HepG2 (cell line): ENCODE measurements around the gene OSCP1. TPM values are rescaled to one million over a fixed set of nuclear protein-coding genes. Genes with fewer than 3 reads are reported as not detected.

Experiments
- GZF1 ChIP-seq: sonication (generic); formaldehyde crosslinking; IDR thresholded peaks from 2 replicates; pipeline ENCODE4 v1.5.1; 2020; ENCODE audit warnings: mild to moderate bottlenecking, missing genetic modification reagents
- MIXL1 ChIP-seq: IDR thresholded peaks from 2 replicates; pipeline ENCODE4 v1.6.1; 2016
- PCBP1 ChIP-seq: fragments of 200-400 bp; formaldehyde crosslinking; IDR thresholded peaks from 2 replicates; pipeline ENCODE4 v1.6.1; 2017; ENCODE audit warnings: mild to moderate bottlenecking, low read depth, low read length, borderline replicate concordance
- PHF21A ChIP-seq: sonication (generic); formaldehyde crosslinking; IDR thresholded peaks from 2 replicates; pipeline ENCODE4 v1.5.0; 2020; ENCODE audit warnings: mild to moderate bottlenecking, missing genetic modification reagents
- SP4 ChIP-seq: sonication (generic); formaldehyde crosslinking; IDR thresholded peaks from 2 replicates; pipeline ENCODE4 v1.8.1; 2023; ENCODE audit warnings: mild to moderate bottlenecking, missing genetic modification reagents
- ZNF225 ChIP-seq: sonication (generic); formaldehyde crosslinking; IDR thresholded peaks from 2 replicates; pipeline ENCODE4 v1.4.0; 2020; ENCODE audit warnings: mild to moderate bottlenecking, missing genetic modification reagents
- ZSCAN21 ChIP-seq: sonication (generic); formaldehyde crosslinking; IDR thresholded peaks from 2 replicates; pipeline ENCODE4 v1.8.0; 2022; ENCODE audit warnings: mild to moderate bottlenecking, missing genetic modification reagents, moderate library complexity, borderline replicate concordance
- polyA plus RNA-seq, 8 experiments: library from polyadenylated mRNA; depleted of rRNA in 3 of 8; stranded (reverse) in 7 of 8; unstranded in 1 of 8; fragments of >200 nt; fragmentation: Illumina TruSeq in 4 of 8; extraction: Trizol in 4 of 8; gene quantifications; 2 replicates each; pipeline versions ENCODE4 v1.2.1 to v1.2.3, GENCODE V29; 2011 to 2016; ENCODE audit warnings: low read depth in 4 of 8, missing spikeins in 1 of 8, mixed read lengths in 1 of 8; ENCODE audit not compliant: insufficient read depth in 1 of 8
- total RNA-seq, 5 experiments: library from RNA; depleted of rRNA; stranded (reverse); fragments of >200 nt; fragmentation: Illumina TruSeq; extraction: Trizol; gene quantifications; 2 replicates each; pipeline ENCODE4 v1.2.3, GENCODE V29; 2016; ENCODE audit warnings: low read depth in 1 of 5
- TF ChIP-seq, protein P1 (sequence below): IDR thresholded peaks from 2 replicates; pipeline ENCODE4 v1.6.1; 2016; ENCODE audit warnings: low read depth, control low read depth
- TF ChIP-seq, protein P2 (sequence below): IDR thresholded peaks from 2 replicates; pipeline ENCODE4 v1.6.1; 2012; ENCODE audit warnings: inconsistent platforms
- TF ChIP-seq, protein P3 (sequence below), 2 experiments: sonication (generic) in 1 of 2; formaldehyde crosslinking in 1 of 2; IDR thresholded peaks; 2 replicates each; pipeline versions ENCODE4 v1.4.0 to v1.6.1; 2016 to 2020; ENCODE audit warnings: borderline replicate concordance in 1 of 2, low read depth in 1 of 2, mild to moderate bottlenecking in 1 of 2, missing genetic modification reagents in 1 of 2
- TF ChIP-seq, protein P4 (sequence below): sonication (generic); formaldehyde crosslinking; IDR thresholded peaks from 2 replicates; pipeline ENCODE4 v1.8.0; 2022; ENCODE audit warnings: missing genetic modification reagents, low read depth, mild to moderate bottlenecking, borderline replicate concordance
- TF ChIP-seq, protein P5 (sequence below): sonication (generic); formaldehyde crosslinking; IDR thresholded peaks from 2 replicates; pipeline ENCODE4 v1.5.0; 2020; ENCODE audit warnings: mild to moderate bottlenecking, missing genetic modification reagents, borderline replicate concordance
- TF ChIP-seq, protein P6 (sequence below): sonication (generic); formaldehyde crosslinking; IDR thresholded peaks from 2 replicates; pipeline ENCODE4 v1.8.1; 2022; ENCODE audit warnings: low read depth, mild to moderate bottlenecking, missing genetic modification reagents

Gene OSCP1
- total and polyA plus RNA-seq, 2 of the 13 experiments (the other 11 are each of a cell fraction or from before 2014, with no cell fraction given): 0.60 to 0.84 TPM

DNA sequence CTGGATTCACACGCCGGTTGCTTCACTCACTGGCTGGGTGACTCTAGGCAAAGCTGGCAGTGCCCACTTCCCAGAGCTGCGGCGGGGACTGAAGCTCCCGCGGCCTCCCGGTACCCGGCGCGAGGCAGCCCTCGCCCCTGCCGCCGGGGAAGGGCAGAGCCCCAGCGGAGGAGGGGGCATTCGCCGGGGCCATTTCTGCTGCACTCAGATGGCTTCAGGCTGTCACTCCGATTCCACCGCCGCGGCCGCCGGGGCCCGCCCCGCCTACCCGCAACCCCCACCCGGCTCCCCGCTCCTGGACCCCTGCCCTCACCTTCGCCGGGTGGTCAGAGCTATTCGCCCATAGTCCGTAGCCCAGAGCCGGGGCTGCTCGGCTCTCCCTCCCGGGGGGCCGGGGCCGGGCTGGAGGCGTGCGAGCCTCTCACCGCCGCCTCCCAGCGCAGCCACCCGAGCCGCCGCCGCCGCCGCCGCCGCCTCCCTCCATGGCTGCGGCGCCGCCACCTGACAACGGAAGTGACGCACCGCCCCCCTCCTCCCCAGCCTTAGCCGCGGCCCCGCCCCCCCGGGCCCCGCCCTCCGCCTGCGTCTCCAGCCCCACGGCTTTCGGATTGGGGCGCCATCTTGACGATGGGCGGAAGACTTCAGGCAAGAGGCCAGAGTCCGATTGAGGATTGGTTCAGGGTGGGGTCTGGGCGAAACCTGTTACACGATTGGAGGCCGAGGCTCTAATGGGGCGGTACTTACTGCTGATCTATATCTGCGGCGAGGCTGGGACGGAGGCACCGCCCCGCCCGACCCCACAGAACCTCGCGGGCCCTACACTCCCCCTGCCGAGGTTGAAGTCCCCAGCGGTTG is 64.6 kb downstream of the OSCP1 start, which contains the start of gene STK40 (continued):
- TF ChIP-seq, protein P1, sequence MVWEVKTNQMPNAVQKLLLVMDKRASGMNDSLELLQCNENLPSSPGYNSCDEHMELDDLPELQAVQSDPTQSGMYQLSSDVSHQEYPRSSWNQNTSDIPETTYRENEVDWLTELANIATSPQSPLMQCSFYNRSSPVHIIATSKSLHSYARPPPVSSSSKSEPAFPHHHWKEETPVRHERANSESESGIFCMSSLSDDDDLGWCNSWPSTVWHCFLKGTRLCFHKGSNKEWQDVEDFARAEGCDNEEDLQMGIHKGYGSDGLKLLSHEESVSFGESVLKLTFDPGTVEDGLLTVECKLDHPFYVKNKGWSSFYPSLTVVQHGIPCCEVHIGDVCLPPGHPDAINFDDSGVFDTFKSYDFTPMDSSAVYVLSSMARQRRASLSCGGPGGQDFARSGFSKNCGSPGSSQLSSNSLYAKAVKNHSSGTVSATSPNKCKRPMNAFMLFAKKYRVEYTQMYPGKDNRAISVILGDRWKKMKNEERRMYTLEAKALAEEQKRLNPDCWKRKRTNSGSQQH (CRISPR knock-in tag): peak; percentile 13; the same call in 1 of the 2 replicates
- TF ChIP-seq SP4 (CRISPR knock-in tag) (peak; percentile 96), PCBP1 (0 out of 2 replicates have a peak, but pooled peaks have one; percentile 89), MIXL1 (CRISPR knock-in tag) (0 out of 2 replicates have a peak, but pooled peaks have one; percentile 48), GZF1 (CRISPR knock-in tag) (no peak), PHF21A (CRISPR knock-in tag) (peak; percentile 77; the same call in 1 of the 2 replicates), ZSCAN21 (CRISPR knock-in tag) (peak; percentile 47; the same call in 1 of the 2 replicates), ZNF225 (no peak)
- TF ChIP-seq, protein P2, sequence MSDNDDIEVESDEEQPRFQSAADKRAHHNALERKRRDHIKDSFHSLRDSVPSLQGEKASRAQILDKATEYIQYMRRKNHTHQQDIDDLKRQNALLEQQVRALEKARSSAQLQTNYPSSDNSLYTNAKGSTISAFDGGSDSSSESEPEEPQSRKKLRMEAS: no peak
- TF ChIP-seq, protein P3, sequence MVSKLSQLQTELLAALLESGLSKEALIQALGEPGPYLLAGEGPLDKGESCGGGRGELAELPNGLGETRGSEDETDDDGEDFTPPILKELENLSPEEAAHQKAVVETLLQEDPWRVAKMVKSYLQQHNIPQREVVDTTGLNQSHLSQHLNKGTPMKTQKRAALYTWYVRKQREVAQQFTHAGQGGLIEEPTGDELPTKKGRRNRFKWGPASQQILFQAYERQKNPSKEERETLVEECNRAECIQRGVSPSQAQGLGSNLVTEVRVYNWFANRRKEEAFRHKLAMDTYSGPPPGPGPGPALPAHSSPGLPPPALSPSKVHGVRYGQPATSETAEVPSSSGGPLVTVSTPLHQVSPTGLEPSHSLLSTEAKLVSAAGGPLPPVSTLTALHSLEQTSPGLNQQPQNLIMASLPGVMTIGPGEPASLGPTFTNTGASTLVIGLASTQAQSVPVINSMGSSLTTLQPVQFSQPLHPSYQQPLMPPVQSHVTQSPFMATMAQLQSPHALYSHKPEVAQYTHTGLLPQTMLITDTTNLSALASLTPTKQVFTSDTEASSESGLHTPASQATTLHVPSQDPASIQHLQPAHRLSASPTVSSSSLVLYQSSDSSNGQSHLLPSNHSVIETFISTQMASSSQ (IDR thresholded peaks at IDR 0.05; ENCODE audit: low read depth): no peak
- TF ChIP-seq, protein P3 (CRISPR knock-in tag; IDR thresholded peaks at IDR 0.05; ENCODE audit: borderline replicate concordance): peak; percentile 33; the same call in 1 of the 2 replicates
- TF ChIP-seq, protein P4, sequence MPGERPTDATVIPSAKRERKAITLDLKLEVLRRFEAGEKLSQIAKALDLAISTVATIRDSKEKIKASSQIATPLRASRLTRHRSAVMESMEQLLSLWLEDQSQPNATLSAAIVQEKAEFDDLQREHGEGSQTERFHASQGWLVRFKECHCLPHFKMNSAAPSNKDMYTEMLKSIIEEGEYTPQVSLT: no peak
- TF ChIP-seq, protein P5, sequence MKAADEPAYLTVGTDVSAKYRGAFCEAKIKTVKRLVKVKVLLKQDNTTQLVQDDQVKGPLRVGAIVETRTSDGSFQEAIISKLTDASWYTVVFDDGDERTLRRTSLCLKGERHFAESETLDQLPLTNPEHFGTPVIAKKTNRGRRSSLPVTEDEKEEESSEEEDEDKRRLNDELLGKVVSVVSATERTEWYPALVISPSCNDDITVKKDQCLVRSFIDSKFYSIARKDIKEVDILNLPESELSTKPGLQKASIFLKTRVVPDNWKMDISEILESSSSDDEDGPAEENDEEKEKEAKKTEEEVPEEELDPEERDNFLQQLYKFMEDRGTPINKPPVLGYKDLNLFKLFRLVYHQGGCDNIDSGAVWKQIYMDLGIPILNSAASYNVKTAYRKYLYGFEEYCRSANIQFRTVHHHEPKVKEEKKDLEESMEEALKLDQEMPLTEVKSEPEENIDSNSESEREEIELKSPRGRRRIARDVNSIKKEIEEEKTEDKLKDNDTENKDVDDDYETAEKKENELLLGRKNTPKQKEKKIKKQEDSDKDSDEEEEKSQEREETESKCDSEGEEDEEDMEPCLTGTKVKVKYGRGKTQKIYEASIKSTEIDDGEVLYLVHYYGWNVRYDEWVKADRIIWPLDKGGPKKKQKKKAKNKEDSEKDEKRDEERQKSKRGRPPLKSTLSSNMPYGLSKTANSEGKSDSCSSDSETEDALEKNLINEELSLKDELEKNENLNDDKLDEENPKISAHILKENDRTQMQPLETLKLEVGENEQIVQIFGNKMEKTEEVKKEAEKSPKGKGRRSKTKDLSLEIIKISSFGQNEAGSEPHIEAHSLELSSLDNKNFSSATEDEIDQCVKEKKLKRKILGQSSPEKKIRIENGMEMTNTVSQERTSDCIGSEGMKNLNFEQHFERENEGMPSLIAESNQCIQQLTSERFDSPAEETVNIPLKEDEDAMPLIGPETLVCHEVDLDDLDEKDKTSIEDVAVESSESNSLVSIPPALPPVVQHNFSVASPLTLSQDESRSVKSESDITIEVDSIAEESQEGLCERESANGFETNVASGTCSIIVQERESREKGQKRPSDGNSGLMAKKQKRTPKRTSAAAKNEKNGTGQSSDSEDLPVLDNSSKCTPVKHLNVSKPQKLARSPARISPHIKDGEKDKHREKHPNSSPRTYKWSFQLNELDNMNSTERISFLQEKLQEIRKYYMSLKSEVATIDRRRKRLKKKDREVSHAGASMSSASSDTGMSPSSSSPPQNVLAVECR: peak; percentile 78; the same call in 1 of the 2 replicates
- TF ChIP-seq, protein P6, sequence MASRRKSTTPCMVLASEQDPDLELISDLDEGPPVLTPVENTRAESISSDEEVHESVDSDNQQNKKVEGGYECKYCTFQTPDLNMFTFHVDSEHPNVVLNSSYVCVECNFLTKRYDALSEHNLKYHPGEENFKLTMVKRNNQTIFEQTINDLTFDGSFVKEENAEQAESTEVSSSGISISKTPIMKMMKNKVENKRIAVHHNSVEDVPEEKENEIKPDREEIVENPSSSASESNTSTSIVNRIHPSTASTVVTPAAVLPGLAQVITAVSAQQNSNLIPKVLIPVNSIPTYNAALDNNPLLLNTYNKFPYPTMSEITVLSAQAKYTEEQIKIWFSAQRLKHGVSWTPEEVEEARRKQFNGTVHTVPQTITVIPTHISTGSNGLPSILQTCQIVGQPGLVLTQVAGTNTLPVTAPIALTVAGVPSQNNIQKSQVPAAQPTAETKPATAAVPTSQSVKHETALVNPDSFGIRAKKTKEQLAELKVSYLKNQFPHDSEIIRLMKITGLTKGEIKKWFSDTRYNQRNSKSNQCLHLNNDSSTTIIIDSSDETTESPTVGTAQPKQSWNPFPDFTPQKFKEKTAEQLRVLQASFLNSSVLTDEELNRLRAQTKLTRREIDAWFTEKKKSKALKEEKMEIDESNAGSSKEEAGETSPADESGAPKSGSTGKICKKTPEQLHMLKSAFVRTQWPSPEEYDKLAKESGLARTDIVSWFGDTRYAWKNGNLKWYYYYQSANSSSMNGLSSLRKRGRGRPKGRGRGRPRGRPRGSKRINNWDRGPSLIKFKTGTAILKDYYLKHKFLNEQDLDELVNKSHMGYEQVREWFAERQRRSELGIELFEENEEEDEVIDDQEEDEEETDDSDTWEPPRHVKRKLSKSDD (CRISPR knock-in tag): 0 out of 2 replicates have a peak, but pooled peaks have one; percentile 58
